Stimulated activated CD4-positive, alpha-beta T cell treated with anti-CD3 and anti-CD28 coated beads, Interleukin-4, amount 100 ng/mL, for 48 hours (primary cell): ENCODE measurements around the gene CLINT1.

Source experiments
- DNase-seq, 2 donors: peaks; one replicate each; pipeline ENCODE4 v3.0.0-alpha.2; 2020; ENCODE audit warnings: low read depth in 2 of 2

Gene CLINT1

DNA sequence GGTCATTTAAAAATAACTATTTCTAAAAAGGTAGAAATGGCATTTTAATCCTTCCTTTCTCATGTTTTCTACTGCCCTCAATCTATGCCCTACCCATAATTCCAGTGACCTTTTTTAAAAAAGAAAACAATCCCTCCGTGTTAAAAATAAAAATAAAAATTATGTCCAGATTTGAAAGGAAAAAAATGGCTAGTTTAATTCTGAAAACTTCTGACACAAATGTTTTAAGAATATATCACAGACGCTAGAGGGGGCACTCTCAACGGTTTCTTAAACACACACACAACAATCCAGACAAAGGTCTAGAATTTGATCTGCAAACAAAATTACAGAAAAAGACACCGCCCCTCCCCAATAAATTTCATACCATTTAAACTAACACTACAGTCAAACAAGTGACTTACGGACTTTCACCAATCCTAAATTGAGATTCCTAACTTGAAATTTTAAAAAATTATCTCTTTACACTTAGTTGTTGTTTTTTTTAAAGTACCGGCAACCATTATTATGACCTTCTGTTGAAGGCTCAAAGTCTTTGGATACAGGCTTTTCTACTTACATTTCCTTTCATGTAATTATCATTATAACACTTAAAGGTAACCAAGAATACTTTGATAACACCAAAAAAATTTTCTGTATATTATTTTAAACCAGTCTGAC lies 38.2 kb downstream of the CLINT1 start:
- peak in 1 of 2 donors; percentile 7 for DNase-seq

GRCh38 chr5:157819502-157820115 lies 39.3 kb downstream of the CLINT1 start:
- DNase-seq: no peak

- no peak for DNase-seq
These were observed 40.6 kb downstream of the CLINT1 start for GRCh38 chr5:157818368-157818767.

DNA sequence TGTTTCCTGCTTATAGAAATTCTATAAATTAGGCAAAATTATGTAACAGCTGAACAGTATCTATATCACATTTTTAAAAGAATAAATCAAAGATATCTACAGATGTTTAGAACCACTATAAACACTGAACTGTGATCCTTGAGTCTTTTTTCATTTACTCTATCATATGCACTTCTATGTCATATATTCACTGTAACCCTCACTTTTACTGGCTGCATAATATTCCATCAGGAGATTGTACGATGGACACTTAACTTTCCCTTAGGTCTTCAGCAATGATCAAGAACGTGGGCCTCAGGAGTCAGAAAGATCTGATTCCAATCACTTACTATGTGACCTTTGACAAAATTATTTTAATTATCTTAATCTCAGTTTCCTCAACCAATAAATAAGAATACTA lies 41.0 kb downstream of the CLINT1 start:
- DNase-seq: no peak

- DNase-seq: no peak
These were observed 41.6 kb downstream of the CLINT1 start for GRCh38 chr5:157817387-157817702.

DNA sequence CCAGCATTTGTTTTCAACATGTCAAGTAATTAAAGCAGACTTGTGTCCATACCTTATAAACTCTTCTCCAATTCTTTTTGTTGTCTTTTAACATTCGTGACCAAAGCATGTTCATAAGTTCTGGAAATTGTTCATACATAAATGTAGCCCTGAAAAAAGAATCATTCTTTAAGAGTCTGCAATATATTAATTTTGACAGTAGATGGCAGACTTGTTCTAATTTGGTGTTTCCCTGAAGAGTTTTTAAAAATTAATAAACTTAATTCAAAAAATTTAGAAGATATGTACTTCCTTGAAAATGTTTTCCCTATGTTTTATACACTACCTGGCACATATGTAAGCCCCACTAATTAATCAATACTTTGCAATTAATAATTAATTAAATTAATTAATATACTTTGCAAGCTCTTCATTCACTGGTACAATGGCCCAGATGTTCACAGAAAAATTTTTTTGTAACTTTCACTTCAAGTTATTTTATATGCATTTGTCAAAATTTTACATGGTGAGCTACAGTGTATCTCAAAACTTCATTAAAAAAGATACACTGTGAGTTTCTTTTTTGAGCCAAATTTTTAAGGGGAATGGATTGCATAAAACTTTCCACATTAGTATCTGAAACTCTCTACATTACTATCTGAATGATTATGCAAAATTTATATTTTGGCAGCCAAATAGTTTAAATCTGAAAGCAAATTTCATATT lies 42.1 kb downstream of the CLINT1 start:
- no peak for DNase-seq

GRCh38 chr5:157812086-157812485 lies 46.9 kb downstream of the CLINT1 start:
- DNase-seq: no peak

- no peak for DNase-seq
These were observed 50.9 kb downstream of the CLINT1 start for GRCh38 chr5:157808043-157808442.

DNA sequence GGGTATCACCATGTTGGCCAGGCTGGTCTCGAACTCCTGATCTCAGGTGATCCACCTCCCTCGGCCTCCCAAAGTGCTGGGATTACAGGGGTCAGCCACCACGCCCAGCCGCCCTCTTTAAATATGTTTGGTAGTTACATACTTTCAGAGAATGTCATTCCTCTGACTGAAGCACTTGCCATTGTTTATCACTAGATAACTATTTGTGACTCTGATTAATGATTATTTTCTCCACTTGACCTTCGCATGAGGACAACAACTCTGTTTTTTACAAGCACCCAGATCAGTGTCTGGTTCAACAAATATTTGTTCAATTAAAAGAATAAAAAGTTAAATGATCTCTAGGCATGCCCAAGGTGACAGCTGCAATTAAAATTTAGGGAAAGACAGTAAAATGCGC lies 56.2 kb downstream of the CLINT1 start:
- DNase-seq: no peak

DNA sequence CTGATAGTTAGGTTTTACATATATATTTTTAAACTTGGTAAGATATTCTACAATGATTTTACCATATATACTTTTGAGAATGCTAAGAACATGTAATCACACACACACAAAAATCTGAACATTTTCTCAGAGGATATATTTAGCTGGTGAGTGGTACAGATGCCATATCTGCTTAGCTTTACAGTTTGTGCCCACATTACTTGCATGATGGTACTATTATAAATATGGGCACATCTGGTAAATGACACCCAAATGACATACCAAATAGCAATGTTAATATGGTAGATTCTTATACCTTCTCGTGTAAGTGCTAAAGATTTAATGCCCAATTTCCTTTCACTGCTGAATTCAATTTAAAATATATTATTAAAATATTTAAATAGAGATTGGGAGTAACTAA lies 58.8 kb downstream of the CLINT1 start:
- no peak for DNase-seq

DNA sequence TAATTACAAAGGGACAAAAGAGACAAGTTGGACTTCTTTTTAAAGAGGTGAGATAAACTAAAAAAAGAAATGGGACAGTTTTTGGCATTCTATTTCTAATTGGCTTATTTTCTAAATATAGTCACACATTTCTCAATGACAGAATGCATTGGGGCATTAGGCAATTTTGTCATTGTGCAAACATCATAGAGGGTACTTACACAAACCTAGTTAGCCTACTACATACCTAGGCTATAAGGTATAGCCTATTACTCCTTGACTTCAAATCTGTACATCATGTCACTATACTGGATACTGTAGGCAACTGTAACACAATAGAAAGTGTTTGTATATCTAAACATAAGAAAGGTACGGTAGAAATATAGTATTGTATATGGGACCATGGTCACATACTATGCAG lies 59.4 kb downstream of the CLINT1 start:
- DNase-seq: no peak

GRCh38 chr5:157793301-157793700 lies 65.6 kb downstream of the CLINT1 start:
- DNase-seq: no peak

- no peak for DNase-seq
These were observed 73.1 kb downstream of the CLINT1 start for GRCh38 chr5:157785801-157786200.

DNA sequence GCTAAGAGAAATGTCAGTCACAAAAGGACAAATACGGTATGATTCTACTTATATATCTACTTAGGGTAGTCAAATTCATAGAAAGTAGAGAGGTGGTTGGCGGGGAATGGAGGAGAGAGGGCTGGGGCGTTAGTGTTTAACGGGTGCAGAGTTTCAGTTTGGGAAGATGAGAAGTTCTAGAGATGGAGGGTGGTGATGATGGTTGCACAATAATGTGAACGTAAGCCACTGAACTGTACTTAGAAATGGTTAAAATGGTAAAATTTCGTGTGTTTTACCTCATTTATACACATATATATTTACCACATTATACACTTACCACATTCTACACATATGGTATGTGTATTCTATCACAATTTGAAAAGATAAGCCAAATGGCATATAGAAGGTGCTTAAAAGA lies 79.7 kb downstream of the CLINT1 start:
- no peak for DNase-seq

DNA sequence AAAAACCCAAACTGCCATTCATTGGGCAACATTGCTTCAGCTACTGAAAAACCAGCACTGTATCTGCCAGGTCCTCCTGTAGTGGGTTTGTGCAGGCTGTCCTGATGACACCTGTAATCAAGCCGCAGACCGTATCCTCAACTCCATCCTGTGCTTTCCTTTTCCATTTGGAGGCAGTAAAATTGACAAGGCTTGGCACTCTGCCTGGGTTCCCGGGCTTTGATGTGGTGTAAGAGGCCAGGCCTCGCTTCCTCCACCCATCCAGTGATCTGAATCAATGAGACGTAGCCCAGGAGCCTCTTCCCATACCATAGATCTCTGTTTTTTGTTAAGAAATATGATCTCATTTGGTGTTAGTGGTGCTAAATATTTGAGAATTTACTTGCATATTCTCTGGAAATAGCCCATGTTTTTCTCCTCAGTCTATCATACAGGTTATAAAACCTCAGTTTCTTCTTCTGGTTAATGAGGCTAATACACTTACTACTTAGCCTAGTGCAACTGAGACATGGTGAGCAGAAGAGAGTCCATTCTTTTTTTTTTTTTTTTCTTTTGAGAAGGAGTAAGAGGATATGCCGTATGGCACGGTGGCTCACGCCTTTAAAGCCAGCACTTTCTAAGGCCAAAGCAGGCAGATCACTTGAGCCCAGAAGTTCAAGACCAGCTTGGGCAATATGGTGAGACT lies 80.7 kb downstream of the CLINT1 start:
- no peak for DNase-seq

DNA sequence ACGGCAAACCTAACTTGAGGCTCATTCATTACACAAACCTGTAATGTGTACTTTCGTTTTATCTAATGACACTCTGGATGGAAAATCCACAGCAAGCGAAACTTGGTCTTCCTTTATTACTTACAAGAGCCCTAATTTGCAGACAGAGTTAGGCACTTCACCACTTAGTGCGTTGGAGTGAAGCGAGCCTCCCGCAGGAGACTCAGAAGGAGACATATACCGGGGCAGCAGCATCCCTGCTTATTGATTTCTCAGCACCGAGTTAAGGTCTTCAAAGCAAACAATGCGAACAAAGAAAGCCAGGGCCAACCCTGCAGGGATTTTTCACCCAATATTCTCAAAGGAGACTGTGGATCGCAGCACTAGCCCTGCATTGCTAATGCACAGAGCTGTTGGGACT lies 86.8 kb downstream of the CLINT1 start:
- no peak for DNase-seq

DNA sequence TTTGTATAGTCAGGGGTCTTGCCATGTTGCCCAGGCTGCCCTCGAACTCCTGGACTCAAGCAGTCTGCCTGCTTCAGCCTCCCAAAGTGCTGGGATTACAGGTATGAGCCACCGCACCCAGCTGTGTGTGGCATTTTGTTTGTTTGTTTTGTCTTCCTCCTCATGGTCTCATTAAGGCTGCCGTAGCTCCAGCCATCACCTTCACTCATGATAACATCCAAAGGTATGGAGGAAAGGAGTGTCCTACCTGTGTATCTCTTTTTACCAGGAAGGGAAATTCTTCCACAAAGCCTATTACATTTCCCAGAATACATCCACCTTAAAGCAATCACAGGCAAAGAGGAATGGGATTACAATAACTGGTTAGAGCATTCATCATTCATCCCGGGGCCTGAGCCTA lies 88.3 kb downstream of the CLINT1 start:
- no peak for DNase-seq

DNA sequence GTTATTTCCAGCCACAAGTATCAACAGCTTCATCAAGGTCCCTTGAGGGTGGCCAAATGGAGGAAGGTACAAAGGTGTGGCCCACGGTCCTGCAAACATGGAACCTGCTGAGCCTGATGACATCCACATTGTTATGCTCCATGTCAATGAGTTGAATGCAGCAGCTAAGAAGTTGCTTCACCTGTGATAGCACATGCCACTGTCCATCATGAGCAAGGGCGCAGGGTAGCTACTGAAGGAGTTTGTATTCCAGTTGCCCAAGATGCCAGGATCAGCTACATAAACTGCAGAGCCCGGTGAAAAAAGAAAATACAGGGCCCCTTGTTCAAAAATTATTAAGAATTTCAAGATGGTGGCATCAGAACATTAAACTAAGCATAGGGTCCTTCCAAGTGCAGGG lies 91.3 kb downstream of the CLINT1 start:
- DNase-seq: no peak

DNA sequence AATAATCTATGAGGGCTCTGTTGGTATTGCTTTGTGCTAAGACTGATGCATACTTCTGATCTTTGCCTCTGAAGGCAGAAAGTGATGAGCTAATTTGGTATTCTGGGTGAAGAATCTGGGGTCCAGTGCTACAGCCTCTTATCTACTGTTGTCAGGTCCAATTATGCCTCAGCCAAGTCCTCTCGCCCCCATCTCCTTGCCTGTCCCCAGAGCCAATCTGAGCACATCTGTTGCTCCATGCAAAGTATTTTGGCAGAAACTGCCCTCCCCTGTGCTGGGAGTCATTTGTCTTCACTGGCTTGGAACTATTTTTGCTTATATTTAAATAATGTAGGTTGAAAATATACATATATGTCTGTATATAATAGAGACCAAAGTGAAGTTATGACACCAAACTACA lies 92.0 kb downstream of the CLINT1 start:
- DNase-seq: no peak

GRCh38 chr5:157766442-157766841 lies 92.5 kb downstream of the CLINT1 start:
- no peak for DNase-seq

GRCh38 chr5:157764531-157764930 lies 94.4 kb downstream of the CLINT1 start:
- DNase-seq: no peak

DNA sequence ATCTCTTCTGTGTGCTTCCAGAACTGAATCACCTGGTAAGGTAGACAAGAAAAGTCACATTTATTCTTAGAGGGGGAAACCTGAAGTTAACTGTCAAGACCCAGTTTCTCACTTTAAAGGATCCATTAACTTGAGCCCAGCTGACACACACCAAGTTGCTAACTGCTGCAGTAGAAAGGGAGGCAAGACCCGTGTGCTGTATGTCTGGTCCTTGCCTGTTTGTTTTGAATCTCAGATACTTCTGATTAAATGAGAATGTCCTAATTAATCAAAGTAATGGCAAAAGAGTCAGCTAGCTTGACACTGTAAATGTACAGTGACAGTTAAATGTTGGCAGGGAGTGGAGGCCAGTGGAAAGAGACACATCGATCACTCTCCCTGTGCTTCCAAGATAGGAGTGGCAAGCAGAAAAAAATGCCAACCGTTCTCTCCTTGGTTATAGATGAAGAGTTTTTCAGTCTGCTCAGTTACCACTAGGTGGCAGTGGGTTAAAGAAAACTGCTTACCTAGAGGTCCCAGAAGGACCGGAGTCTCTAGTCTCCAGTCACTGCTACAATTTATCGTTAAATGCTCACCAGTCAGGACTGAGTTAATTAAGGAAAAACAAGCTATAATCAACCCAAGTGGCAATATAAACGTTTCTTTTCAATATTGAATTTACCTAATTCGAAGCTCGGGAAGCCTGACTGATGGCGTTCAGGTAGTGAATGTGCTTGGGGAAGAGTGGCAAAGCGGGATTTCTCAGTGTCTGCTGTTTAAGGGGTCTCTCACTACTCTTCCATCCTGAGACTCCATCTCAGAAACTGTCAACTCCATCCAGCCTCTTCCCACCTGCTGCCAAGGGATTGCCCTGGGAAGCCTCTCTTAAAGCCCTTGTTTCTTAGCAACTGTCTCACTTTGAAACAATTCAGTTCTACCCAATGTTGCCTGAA lies 97.0 kb downstream of the CLINT1 start:
- DNase-seq: no peak
